GM21447 (cell line): ENCODE results near the gene IL23R.
"Not testable (repeated sequence)": the region's sequence is repeated elsewhere in the genome, so short reads cannot be mapped to it uniquely, and the experiment has no call there.

ENCODE experiments used
- ATAC-seq: cut with Tn5 transposase; IDR thresholded peaks from one replicate; pipeline ENCODE4 v1.9.1; 2021; ENCODE audit not compliant: unreplicated experiment

Gene IL23R

GRCh38 chr1:67191668-67192520 is 25.6 kb downstream of the IL23R start:
- ATAC-seq = no peak

- no peak for ATAC-seq
Measured at GRCh38 chr1:67192902-67193301, 26.6 kb downstream of the IL23R start.

GRCh38 chr1:67193704-67194103 is 27.4 kb downstream of the IL23R start:
- no peak for ATAC-seq

GRCh38 chr1:67194209-67194863 is 28.1 kb downstream of the IL23R start:
- peak; percentile 69 for ATAC-seq

GRCh38 chr1:67200755-67201154 is 34.5 kb downstream of the IL23R start:
- ATAC-seq = no peak

GRCh38 chr1:67201891-67202290 is 35.6 kb downstream of the IL23R start:
- ATAC-seq = no peak

GRCh38 chr1:67204298-67204980 is 38.2 kb downstream of the IL23R start:
- ATAC-seq = no peak

- not testable (repeated sequence) for ATAC-seq
Measured at GRCh38 chr1:67207398-67207797, 41.1 kb downstream of the IL23R start.

GRCh38 chr1:67208217-67208616 is 42.0 kb downstream of the IL23R start:
- no peak for ATAC-seq

- ATAC-seq = no peak
Measured at GRCh38 chr1:67209521-67209920, 43.3 kb downstream of the IL23R start.

- no peak for ATAC-seq
Measured at GRCh38 chr1:67211589-67212563, 45.6 kb downstream of the IL23R start.

- no peak for ATAC-seq
Measured at GRCh38 chr1:67213164-67213563, 46.9 kb downstream of the IL23R start.

- no peak for ATAC-seq
Measured at GRCh38 chr1:67213948-67214347, 47.7 kb downstream of the IL23R start.

GRCh38 chr1:67214420-67215174 is 48.3 kb downstream of the IL23R start:
- peak; percentile 75 for ATAC-seq

GRCh38 chr1:67216401-67216800 is 50.1 kb downstream of the IL23R start:
- ATAC-seq = no peak

- no peak for ATAC-seq
Measured at GRCh38 chr1:67217417-67217816, 51.2 kb downstream of the IL23R start.

- no peak for ATAC-seq
Measured at GRCh38 chr1:67217938-67218337, 51.7 kb downstream of the IL23R start.

GRCh38 chr1:67224856-67225255 is 58.6 kb downstream of the IL23R start:
- ATAC-seq = no peak

- ATAC-seq = no peak
Measured at GRCh38 chr1:67226688-67227087, 60.4 kb downstream of the IL23R start.

- ATAC-seq = no peak
Measured at GRCh38 chr1:67227196-67227595, 60.9 kb downstream of the IL23R start.
